GM23338 (cell line): ENCODE results near the gene MINDY3. TPM values are rescaled to one million over a fixed set of nuclear protein-coding genes. Genes with fewer than 3 reads are reported as not detected.

Source experiments
- ATAC-seq: fragments of 200-7000 bp; cut with Tn5 transposase; 3 replicates; pipeline ENCODE4 v1.9.1; 2020
- DNase-seq: peaks from one replicate; pipeline ENCODE4 v3.0.0-alpha.2; 2015; ENCODE audit warnings: low spot score
- H2AFZ ChIP-seq: fragments of 200-600 bp; sonication (generic); 2 replicates; pipeline ENCODE4 v1.8.0; 2016; ENCODE audit warnings: antibody characterized with exemption, mild to moderate bottlenecking, moderate library complexity
- H3F3A ChIP-seq: fragments of 200-600 bp; sonication (generic); replicated peaks from 2 replicates; pipeline ENCODE4 v1.8.0; 2017; ENCODE audit warnings: antibody characterized with exemption, mixed run types, low read depth
- H3K27ac ChIP-seq: fragments of 200-600 bp; sonication (generic); 2 replicates; pipeline ENCODE4 v1.6.1; 2016; ENCODE audit warnings: low read depth
- H3K27me3 ChIP-seq: fragments of 200-600 bp; sonication (generic); 2 replicates; pipeline ENCODE4 v1.8.0; 2016; ENCODE audit warnings: mild to moderate bottlenecking, mixed run types, moderate library complexity; ENCODE audit not compliant: insufficient read depth
- H3K36me3 ChIP-seq: fragments of 200-600 bp; sonication (generic); 2 replicates; pipeline ENCODE4 v1.8.0; 2016; ENCODE audit warnings: mild to moderate bottlenecking; ENCODE audit not compliant: insufficient read depth
- H3K4me1 ChIP-seq: fragments of 200-600 bp; sonication (generic); 2 replicates; pipeline ENCODE4 v1.8.0; 2016; ENCODE audit warnings: mild to moderate bottlenecking, moderate library complexity; ENCODE audit not compliant: insufficient read depth
- H3K4me2 ChIP-seq: fragments of 200-600 bp; sonication (generic); 2 replicates; pipeline ENCODE4 v1.7.1; 2017; ENCODE audit warnings: mixed run types
- H3K4me3 ChIP-seq: fragments of 200-600 bp; sonication (generic); 2 replicates; pipeline ENCODE4 v1.6.1; 2016; ENCODE audit warnings: mixed run types
- H3K79me2 ChIP-seq: fragments of 200-600 bp; sonication (generic); replicated peaks from 2 replicates; pipeline ENCODE4 v1.8.0; 2017; ENCODE audit warnings: mild to moderate bottlenecking; ENCODE audit not compliant: insufficient read depth
- H3K9me2 ChIP-seq: fragments of 200-600 bp; sonication (generic); 2 replicates; pipeline ENCODE4 v1.8.0; 2017; ENCODE audit not compliant: insufficient read depth
- H4K20me1 ChIP-seq: fragments of 200-600 bp; sonication (generic); replicated peaks from 2 replicates; pipeline ENCODE4 v1.8.0; 2017; ENCODE audit warnings: mild to moderate bottlenecking; ENCODE audit not compliant: insufficient read depth
- H3K27ac Mint-ChIP-seq: 2 replicates; pipeline ENCODE4 v1.8.0; 2020; ENCODE audit warnings: inconsistent platforms, mild to moderate bottlenecking, moderate library complexity, mixed read lengths
- H3K27me3 Mint-ChIP-seq: 3 replicates; pipeline ENCODE4 v1.8.0; 2022; ENCODE audit warnings: low read depth, mild to moderate bottlenecking, moderate library complexity, mixed read lengths, inconsistent platforms; ENCODE audit not compliant: insufficient read depth, poor library complexity
- H3K36me3 Mint-ChIP-seq: 3 replicates; pipeline ENCODE4 v1.8.0; 2021; ENCODE audit warnings: low read depth, mild to moderate bottlenecking, inconsistent platforms, moderate library complexity, mixed read lengths
- H3K4me1 Mint-ChIP-seq: 3 replicates; pipeline ENCODE4 v1.8.0; 2020; ENCODE audit warnings: mild to moderate bottlenecking, inconsistent platforms, mixed read lengths
- H3K4me3 Mint-ChIP-seq: 3 replicates; pipeline ENCODE4 v1.8.0; 2021; ENCODE audit warnings: moderate library complexity, mild to moderate bottlenecking, inconsistent platforms, mixed read lengths
- H3K9me3 Mint-ChIP-seq: 3 replicates; pipeline ENCODE4 v1.8.0; 2020; ENCODE audit warnings: moderate library complexity, mild to moderate bottlenecking, inconsistent platforms, mixed read lengths
- CREB1 ChIP-seq: fragments of 250-450 bp; sonication (Bioruptor Pico); IDR thresholded peaks from 2 replicates; pipeline ENCODE4 v1.5.0; 2020; ENCODE audit warnings: low read depth, mild to moderate bottlenecking, moderate library complexity
- CTCF ChIP-seq, 2 experiments: fragments of 200-600 bp in 1 of 2; sonication (generic) in 1 of 2; conservative IDR thresholded peaks; 2 replicates each; pipeline versions ENCODE4 v1.5.1 to v1.6.1; 2016 to 2017; ENCODE audit warnings: antibody characterized with exemption in 2 of 2, low read depth in 2 of 2, mild to moderate bottlenecking in 2 of 2, moderate library complexity in 1 of 2
- EZH2 ChIP-seq: fragments of 200-600 bp; sonication (generic); IDR thresholded peaks from one replicate; pipeline ENCODE4 v1.8.0; 2017; ENCODE audit warnings: antibody characterized with exemption, mild to moderate bottlenecking, low read depth; ENCODE audit not compliant: unreplicated experiment
- EZH2phosphoT487 ChIP-seq: fragments of 200-600 bp; sonication (generic); IDR thresholded peaks from one replicate; pipeline ENCODE4 v1.8.1; 2018; ENCODE audit warnings: antibody characterized with exemption; ENCODE audit not compliant: unreplicated experiment
- JUNB ChIP-seq: IDR thresholded peaks from one replicate; pipeline ENCODE4 v1.6.1; 2016; ENCODE audit warnings: antibody characterized with exemption; ENCODE audit not compliant: unreplicated experiment
- NANOG ChIP-seq: IDR thresholded peaks from 2 replicates; pipeline ENCODE4 v1.6.1; 2016; ENCODE audit warnings: antibody characterized with exemption, borderline replicate concordance
- POLR2AphosphoS5 ChIP-seq: IDR thresholded peaks from 2 replicates; pipeline ENCODE4 v1.6.1; 2016; ENCODE audit warnings: antibody characterized with exemption, low read depth
- REST ChIP-seq: IDR thresholded peaks from one replicate; pipeline ENCODE4 v1.6.1; 2018; ENCODE audit warnings: antibody characterized with exemption; ENCODE audit not compliant: unreplicated experiment
- ZNF114 ChIP-seq: fragments of 250-450 bp; sonication (Bioruptor Pico); IDR thresholded peaks from 2 replicates; pipeline ENCODE4 v1.5.0; 2020; ENCODE audit warnings: mild to moderate bottlenecking, moderate library complexity
- ZNF331 ChIP-seq: fragments of 250-450 bp; sonication (Bioruptor Pico); IDR thresholded peaks from 2 replicates; pipeline ENCODE4 v1.5.0; 2020; ENCODE audit warnings: low read depth, mild to moderate bottlenecking, moderate library complexity
- polyA plus RNA-seq: library from polyadenylated mRNA; unstranded; fragments of >200 nt; fragmentation: Nextera tagmentation; extraction: Ambion mirVana; gene quantifications from 2 replicates; pipeline ENCODE4 v1.2.1, GENCODE V29; 2016
- total RNA-seq: library from RNA; depleted of rRNA; stranded (reverse); fragments of >200 nt; shearing (Covaris generic); gene quantifications from 2 replicates; pipeline ENCODE4 v1.2.3, GENCODE V29; 2014
- TF ChIP-seq, protein P1 (sequence below): IDR thresholded peaks from 2 replicates; pipeline ENCODE4 v1.6.1; 2016; ENCODE audit warnings: antibody characterized with exemption

The MINDY3 gene
- total and polyA plus RNA-seq, 2 experiments from 2014 or later, result 10.2 to 13.6 TPM

- ATAC-seq, result no peak
- no peak for DNase-seq
- H3K79me2 ChIP-seq, result no peaks in the 10 kb centered on the region
- no peak overlapping the region for H3K4me2 ChIP-seq
- H3K27me3 Mint-ChIP-seq, result no peaks in the 10 kb centered on the region
- H2AFZ ChIP-seq, result no peak overlapping the region
- no peak overlapping the region for H3K4me3 ChIP-seq
- H3K36me3 ChIP-seq, result no peaks in the 10 kb centered on the region
- H3K27ac ChIP-seq, result no peak overlapping the region
- no peaks in the 10 kb centered on the region for H3F3A ChIP-seq
- no peak overlapping the region for H3K27ac Mint-ChIP-seq
- H3K36me3 Mint-ChIP-seq, result no peaks in the 10 kb centered on the region
- H3K4me3 Mint-ChIP-seq, result no peak overlapping the region
- no peaks in the 10 kb centered on the region for H3K27me3 ChIP-seq
- H3K4me1 Mint-ChIP-seq, result peaks cover 5% of the 10 kb centered on the region; the same call in 2 of the 3 replicates
- H3K4me1 ChIP-seq, result no peaks in the 10 kb centered on the region
- no peaks in the 10 kb centered on the region for H4K20me1 ChIP-seq
- TF ChIP-seq EZH2phosphoT487, result no peak
- 0 out of 2 replicates have a peak, but pooled peaks cover 3% of the 10 kb centered on the region for H3K9me2 ChIP-seq
- H3K9me3 Mint-ChIP-seq, result no peaks in the 10 kb centered on the region
Measured at GRCh38 chr10:15884447-15884846, 24.1 kb upstream of the MINDY3 start.

GRCh38 chr10:15881542-15881941 lies 21.2 kb upstream of the MINDY3 start:
- Mint-ChIP-seq H3K27me3 (peaks cover 6% of the 10 kb centered on the region), H3K9me3 (peaks cover 7% of the 10 kb centered on the region; the same call in 1 of the 3 replicates), H3K4me1 (peaks cover 7% of the 10 kb centered on the region; the same call in 2 of the 3 replicates), H3K27ac (no peak overlapping the region), H3K4me3 (no peak overlapping the region), H3K36me3 (no peaks in the 10 kb centered on the region)
- H4K20me1 ChIP-seq, result no peaks in the 10 kb centered on the region
- DNase-seq, result no peak
- no peaks in the 10 kb centered on the region for H3K27me3 ChIP-seq
- peaks cover 3% of the 10 kb centered on the region; the same call in 1 of the 2 replicates for H3K9me2 ChIP-seq
- H3K4me1 ChIP-seq, result no peaks in the 10 kb centered on the region; the same call in 1 of the 2 replicates
- H3K36me3 ChIP-seq, result no peaks in the 10 kb centered on the region
- H3K4me3 ChIP-seq, result no peak overlapping the region
- no peak overlapping the region for H2AFZ ChIP-seq
- H3K79me2 ChIP-seq, result no peaks in the 10 kb centered on the region
- no peak for ATAC-seq
- H3K27ac ChIP-seq, result no peak overlapping the region
- H3F3A ChIP-seq, result no peaks in the 10 kb centered on the region
- H3K4me2 ChIP-seq, result no peak overlapping the region
- no peak for TF ChIP-seq ZNF331
- TF ChIP-seq EZH2, result no peak
- TF ChIP-seq, protein P1, sequence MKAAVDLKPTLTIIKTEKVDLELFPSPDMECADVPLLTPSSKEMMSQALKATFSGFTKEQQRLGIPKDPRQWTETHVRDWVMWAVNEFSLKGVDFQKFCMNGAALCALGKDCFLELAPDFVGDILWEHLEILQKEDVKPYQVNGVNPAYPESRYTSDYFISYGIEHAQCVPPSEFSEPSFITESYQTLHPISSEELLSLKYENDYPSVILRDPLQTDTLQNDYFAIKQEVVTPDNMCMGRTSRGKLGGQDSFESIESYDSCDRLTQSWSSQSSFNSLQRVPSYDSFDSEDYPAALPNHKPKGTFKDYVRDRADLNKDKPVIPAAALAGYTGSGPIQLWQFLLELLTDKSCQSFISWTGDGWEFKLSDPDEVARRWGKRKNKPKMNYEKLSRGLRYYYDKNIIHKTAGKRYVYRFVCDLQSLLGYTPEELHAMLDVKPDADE, result no peak
- no peak for TF ChIP-seq EZH2phosphoT487
- no peak for TF ChIP-seq CREB1 (CRISPR knock-in tag)
- no peak for TF ChIP-seq CTCF (conservative IDR thresholded peaks at IDR 0.05; ENCODE audit: low read depth in 2 of 2)
- no peak for TF ChIP-seq JUNB
- TF ChIP-seq ZNF114 (CRISPR knock-in tag), result no peak
- no peak for TF ChIP-seq POLR2AphosphoS5
- TF ChIP-seq REST, result no peak
- no peak for TF ChIP-seq NANOG
